ENCODE data around the gene LSAMP. TPM values are rescaled to one million over a fixed set of nuclear protein-coding genes. Genes with fewer than 3 reads are reported as not detected.

The LSAMP gene
- total RNA-seq, 1 experiment from 2014 or later, result 3.1 TPM

DNA sequence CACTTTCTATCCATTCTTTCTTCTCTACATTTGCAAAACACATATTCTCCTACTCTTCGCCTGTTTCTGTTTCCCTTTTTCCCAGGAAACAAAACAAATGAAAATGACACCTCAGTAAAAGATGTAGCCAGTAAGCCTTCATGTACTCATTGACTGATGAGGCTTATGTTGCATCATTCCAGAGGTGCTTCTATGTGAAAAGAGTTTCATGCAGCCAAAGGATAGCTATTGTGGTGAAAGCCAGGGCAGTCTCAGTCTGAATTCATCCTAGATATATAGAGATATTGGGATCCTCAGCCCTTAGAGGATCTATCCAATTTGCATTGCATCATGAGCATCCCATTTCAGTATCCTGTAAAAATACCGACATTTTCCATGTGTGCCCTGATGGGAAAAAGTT is 554.7 kb downstream of the LSAMP start:
- Histone ChIP-seq H3K4me1 (ENCODE audit: control insufficient read depth, insufficient read depth, low read length) (no peaks in the 10 kb centered on the region), H3K36me3 (ENCODE audit: control insufficient read depth, insufficient read depth, low read length) (no peaks in the 10 kb centered on the region), H3K4me3 (ENCODE audit: low read depth in 2 of 2, low read length in 2 of 2) (no peak overlapping the region), H3K27ac (ENCODE audit: low read length) (no peak overlapping the region), H3K9me3 (ENCODE audit: control insufficient read depth, insufficient read depth, low read depth, low read length) (no peaks in the 10 kb centered on the region), H3K27me3 (ENCODE audit: control insufficient read depth, insufficient read depth, low read length) (no peaks in the 10 kb centered on the region)
- no TSS peak for BruUV-seq (replicated peaks)
- POLR2A ChIA-PET, result no interaction called here
- in situ Hi-C loops (cut with HindIII; ENCODE audit: low pct_unique_long_range_greater_than_20kb, low sequenced_read_pairs) (no loop called here), intact Hi-C loops (cut with micrococcal nuclease; ENCODE audit: unreplicated experiment) (no loop called here)
- TF ChIP-seq TCF7L2 (IDR thresholded peaks at IDR 0.05; ENCODE audit: low read depth, low read length) (no peak), SIN3A (IDR thresholded peaks at IDR 0.05; ENCODE audit: borderline replicate concordance, insufficient read depth, low read depth, low read length) (no peak), POLR2AphosphoS5 (IDR thresholded peaks at IDR 0.05; ENCODE audit: low read depth, low read length) (no peak)
- TF ChIP-seq, protein P1, sequence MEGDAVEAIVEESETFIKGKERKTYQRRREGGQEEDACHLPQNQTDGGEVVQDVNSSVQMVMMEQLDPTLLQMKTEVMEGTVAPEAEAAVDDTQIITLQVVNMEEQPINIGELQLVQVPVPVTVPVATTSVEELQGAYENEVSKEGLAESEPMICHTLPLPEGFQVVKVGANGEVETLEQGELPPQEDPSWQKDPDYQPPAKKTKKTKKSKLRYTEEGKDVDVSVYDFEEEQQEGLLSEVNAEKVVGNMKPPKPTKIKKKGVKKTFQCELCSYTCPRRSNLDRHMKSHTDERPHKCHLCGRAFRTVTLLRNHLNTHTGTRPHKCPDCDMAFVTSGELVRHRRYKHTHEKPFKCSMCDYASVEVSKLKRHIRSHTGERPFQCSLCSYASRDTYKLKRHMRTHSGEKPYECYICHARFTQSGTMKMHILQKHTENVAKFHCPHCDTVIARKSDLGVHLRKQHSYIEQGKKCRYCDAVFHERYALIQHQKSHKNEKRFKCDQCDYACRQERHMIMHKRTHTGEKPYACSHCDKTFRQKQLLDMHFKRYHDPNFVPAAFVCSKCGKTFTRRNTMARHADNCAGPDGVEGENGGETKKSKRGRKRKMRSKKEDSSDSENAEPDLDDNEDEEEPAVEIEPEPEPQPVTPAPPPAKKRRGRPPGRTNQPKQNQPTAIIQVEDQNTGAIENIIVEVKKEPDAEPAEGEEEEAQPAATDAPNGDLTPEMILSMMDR (IDR thresholded peaks at IDR 0.05), result no peak
- TF ChIP-seq, protein P2, sequence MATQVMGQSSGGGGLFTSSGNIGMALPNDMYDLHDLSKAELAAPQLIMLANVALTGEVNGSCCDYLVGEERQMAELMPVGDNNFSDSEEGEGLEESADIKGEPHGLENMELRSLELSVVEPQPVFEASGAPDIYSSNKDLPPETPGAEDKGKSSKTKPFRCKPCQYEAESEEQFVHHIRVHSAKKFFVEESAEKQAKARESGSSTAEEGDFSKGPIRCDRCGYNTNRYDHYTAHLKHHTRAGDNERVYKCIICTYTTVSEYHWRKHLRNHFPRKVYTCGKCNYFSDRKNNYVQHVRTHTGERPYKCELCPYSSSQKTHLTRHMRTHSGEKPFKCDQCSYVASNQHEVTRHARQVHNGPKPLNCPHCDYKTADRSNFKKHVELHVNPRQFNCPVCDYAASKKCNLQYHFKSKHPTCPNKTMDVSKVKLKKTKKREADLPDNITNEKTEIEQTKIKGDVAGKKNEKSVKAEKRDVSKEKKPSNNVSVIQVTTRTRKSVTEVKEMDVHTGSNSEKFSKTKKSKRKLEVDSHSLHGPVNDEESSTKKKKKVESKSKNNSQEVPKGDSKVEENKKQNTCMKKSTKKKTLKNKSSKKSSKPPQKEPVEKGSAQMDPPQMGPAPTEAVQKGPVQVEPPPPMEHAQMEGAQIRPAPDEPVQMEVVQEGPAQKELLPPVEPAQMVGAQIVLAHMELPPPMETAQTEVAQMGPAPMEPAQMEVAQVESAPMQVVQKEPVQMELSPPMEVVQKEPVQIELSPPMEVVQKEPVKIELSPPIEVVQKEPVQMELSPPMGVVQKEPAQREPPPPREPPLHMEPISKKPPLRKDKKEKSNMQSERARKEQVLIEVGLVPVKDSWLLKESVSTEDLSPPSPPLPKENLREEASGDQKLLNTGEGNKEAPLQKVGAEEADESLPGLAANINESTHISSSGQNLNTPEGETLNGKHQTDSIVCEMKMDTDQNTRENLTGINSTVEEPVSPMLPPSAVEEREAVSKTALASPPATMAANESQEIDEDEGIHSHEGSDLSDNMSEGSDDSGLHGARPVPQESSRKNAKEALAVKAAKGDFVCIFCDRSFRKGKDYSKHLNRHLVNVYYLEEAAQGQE (IDR thresholded peaks at IDR 0.05; ENCODE audit: insufficient read depth in 1 of 2, low read depth in 2 of 2, low read length in 1 of 2), result no peak
- DNase-seq (ENCODE audit: low read depth, low spot score) (no peak), ATAC-seq (no peak)
- CTCF ChIA-PET, result no interaction called here

DNA sequence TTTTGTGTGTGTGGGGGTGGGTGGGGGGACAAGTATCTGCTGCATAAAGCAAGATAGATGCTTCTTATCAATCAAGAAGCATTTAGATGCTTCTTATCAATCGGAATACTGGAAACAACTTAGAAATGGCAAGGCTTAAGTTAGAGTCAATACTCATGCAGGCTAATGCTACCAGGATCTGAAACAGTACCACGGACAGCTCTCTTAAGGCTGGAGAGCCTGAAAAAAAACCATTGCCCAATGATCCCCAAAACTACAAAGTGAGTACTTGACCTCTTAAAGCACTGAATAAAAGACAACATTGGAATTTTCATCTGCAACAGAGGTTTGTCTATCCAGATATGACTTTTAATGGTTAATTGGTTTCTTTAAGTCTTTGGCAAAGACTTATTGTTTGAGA is 559.7 kb downstream of the LSAMP start:
- ChIA-PET POLR2A (no interaction called here), CTCF (no interaction called here)
- no peak for DNase-seq (ENCODE audit: low read depth, low spot score)
- no peaks in the 10 kb centered on the region for H3K27me3 ChIP-seq (ENCODE audit: control insufficient read depth, insufficient read depth, low read length)
- no peak for TF ChIP-seq POLR2AphosphoS5 (IDR thresholded peaks at IDR 0.05; ENCODE audit: low read depth, low read length)
- TF ChIP-seq, protein P2 (IDR thresholded peaks at IDR 0.05; ENCODE audit: insufficient read depth in 1 of 2, low read depth in 2 of 2, low read length in 1 of 2), result peak; percentile 62 to 75; a peak in 3 of 4 replicates
- no peaks in the 10 kb centered on the region for H3K4me1 ChIP-seq (ENCODE audit: control insufficient read depth, insufficient read depth, low read length)
- no peak for ATAC-seq
- H3K27ac ChIP-seq (ENCODE audit: low read length), result no peak overlapping the region
- H3K4me3 ChIP-seq (ENCODE audit: low read depth in 2 of 2, low read length in 2 of 2), result no peak overlapping the region
- H3K9me3 ChIP-seq (ENCODE audit: control insufficient read depth, insufficient read depth, low read depth, low read length), result no peaks in the 10 kb centered on the region
- no peaks in the 10 kb centered on the region for H3K36me3 ChIP-seq (ENCODE audit: control insufficient read depth, insufficient read depth, low read length)
- in situ Hi-C loops (cut with HindIII; ENCODE audit: low pct_unique_long_range_greater_than_20kb, low sequenced_read_pairs), result no loop called here
- intact Hi-C loops (cut with micrococcal nuclease; ENCODE audit: unreplicated experiment), result no loop called here
- BruUV-seq (replicated peaks), result no TSS peak
